HG03575 (cell line): ENCODE data around the gene PPM1F.
"Not testable (repeated sequence)": the region's sequence is repeated elsewhere in the genome, so short reads cannot be mapped to it uniquely, and the experiment has no call there.

ENCODE experiments used
- ATAC-seq: cut with Tn5 transposase; IDR thresholded peaks from one replicate; pipeline ENCODE4 v1.9.1; 2021; ENCODE audit not compliant: unreplicated experiment, insufficient number of reproducible peaks, low FRiP score; ENCODE audit errors: extremely low read depth

Gene PPM1F

GRCh38 chr22:21873619-21874018 is 79.0 kb downstream of the PPM1F start:
- no peak for ATAC-seq

GRCh38 chr22:21872741-21873140 is 79.9 kb downstream of the PPM1F start:
- ATAC-seq: not testable (repeated sequence)
